Adipocyte (in vitro differentiated cells): ENCODE measurements around the gene TMEM131.

Experiments
- DNase-seq: peaks from one replicate; pipeline ENCODE4 v3.0.0-alpha.2; 2015; ENCODE audit warnings: low read depth
- H3K27me3 ChIP-seq: replicated peaks from 2 replicates; pipeline ENCODE4 v1.7.0; 2013; ENCODE audit warnings: mild to moderate bottlenecking, low read length, moderate library complexity; ENCODE audit not compliant: control insufficient read depth, insufficient read depth
- H3K36me3 ChIP-seq: 2 replicates; pipeline ENCODE4 v1.7.0; 2013; ENCODE audit warnings: low read length, mild to moderate bottlenecking, moderate library complexity; ENCODE audit not compliant: control insufficient read depth, insufficient read depth, severe bottlenecking
- H3K4me1 ChIP-seq: 2 replicates; pipeline ENCODE4 v1.7.0; 2013; ENCODE audit warnings: mild to moderate bottlenecking, low read length, moderate library complexity; ENCODE audit not compliant: control insufficient read depth, insufficient read depth
- H3K4me3 ChIP-seq: 2 replicates; pipeline ENCODE4 v1.7.0; 2013; ENCODE audit warnings: mild to moderate bottlenecking, low read length, moderate library complexity
- H3K9ac ChIP-seq: 2 replicates; pipeline ENCODE4 v1.7.0; 2013; ENCODE audit warnings: mild to moderate bottlenecking, low read length, moderate library complexity
- H3K9me3 ChIP-seq: 2 replicates; pipeline ENCODE4 v1.7.0; 2013; ENCODE audit warnings: mild to moderate bottlenecking, low read length, moderate library complexity; ENCODE audit not compliant: control insufficient read depth

The TMEM131 gene

GRCh38 chr2:98016908-98017670 is 21.3 kb upstream of the TMEM131 start:
- no peak for DNase-seq
- H3K27me3 ChIP-seq, result peaks cover 12% of the 10 kb centered on the region
- H3K4me1 ChIP-seq, result no peaks in the 10 kb centered on the region

GRCh38 chr2:98015671-98016070 is 19.9 kb upstream of the TMEM131 start:
- peaks cover 12% of the 10 kb centered on the region for H3K9me3 ChIP-seq
- H3K36me3 ChIP-seq, result no peaks in the 10 kb centered on the region
- peaks cover 10% of the 10 kb centered on the region for H3K27me3 ChIP-seq
- no peak overlapping the region for H3K9ac ChIP-seq
- H3K4me1 ChIP-seq, result peaks cover 5% of the 10 kb centered on the region
- DNase-seq, result no peak
- H3K4me3 ChIP-seq, result no peak overlapping the region

More at GRCh38 chr2:98016908-98017670, 21.3 kb upstream of the TMEM131 start:
- Histone ChIP-seq H3K36me3 (no peaks in the 10 kb centered on the region), H3K9me3 (peaks cover 15% of the 10 kb centered on the region), H3K9ac (no peak overlapping the region), H3K4me3 (no peak overlapping the region)

GRCh38 chr2:98014379-98014778 is 18.6 kb upstream of the TMEM131 start:
- H3K9me3 ChIP-seq, result no peaks in the 10 kb centered on the region
- H3K4me3 ChIP-seq, result no peak overlapping the region
- H3K4me1 ChIP-seq, result peaks cover 15% of the 10 kb centered on the region
- H3K27me3 ChIP-seq, result peaks cover 5% of the 10 kb centered on the region
- H3K36me3 ChIP-seq, result no peaks in the 10 kb centered on the region
- H3K9ac ChIP-seq, result no peak overlapping the region
- DNase-seq, result no peak

DNA sequence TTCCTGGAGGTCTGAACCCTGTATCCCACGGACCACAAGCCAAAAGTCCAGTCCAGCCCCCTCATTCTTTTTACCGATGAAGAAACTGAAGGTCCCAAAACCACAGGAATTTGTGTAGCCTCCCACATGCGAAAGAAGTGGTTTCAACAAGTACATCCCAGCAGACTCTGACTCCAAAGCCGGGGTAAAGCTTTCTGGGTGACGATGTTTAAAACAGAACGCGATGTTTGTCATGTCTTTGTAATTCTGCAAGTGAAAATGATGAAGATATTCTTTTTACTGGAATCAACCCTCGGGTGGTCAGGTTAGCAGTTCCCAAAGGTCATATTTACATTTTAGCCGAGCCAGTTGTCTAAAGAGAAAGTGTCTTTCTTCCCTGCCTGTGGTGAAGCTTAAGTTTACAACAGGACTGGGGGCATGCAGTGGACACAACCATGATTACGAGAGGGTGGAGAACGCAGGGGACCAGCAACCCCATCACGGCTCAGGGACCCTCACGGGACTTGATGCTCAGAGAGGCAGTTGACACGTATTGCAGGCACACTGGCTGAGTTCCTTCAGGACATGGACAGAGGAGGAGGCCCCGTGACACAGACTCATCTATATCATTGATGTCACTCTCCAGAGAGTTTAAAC is 17.8 kb upstream of the TMEM131 start:
- Histone ChIP-seq H3K4me3 (no peak overlapping the region), H3K27me3 (peaks cover 5% of the 10 kb centered on the region)
- peak; percentile 68 for DNase-seq

GRCh38 chr2:98012561-98012991 is 16.8 kb upstream of the TMEM131 start:
- DNase-seq, result no peak
- H3K27me3 ChIP-seq, result peaks cover 5% of the 10 kb centered on the region
- H3K9me3 ChIP-seq, result no peaks in the 10 kb centered on the region
- no peak overlapping the region for H3K4me3 ChIP-seq
- H3K4me1 ChIP-seq, result peaks cover 15% of the 10 kb centered on the region
- no peak overlapping the region for H3K9ac ChIP-seq
- H3K36me3 ChIP-seq, result no peaks in the 10 kb centered on the region

More for the DNA sequence above, 17.8 kb upstream of the TMEM131 start:
- H3K9me3 ChIP-seq, result no peaks in the 10 kb centered on the region
- H3K4me1 ChIP-seq, result peaks cover 15% of the 10 kb centered on the region
- H3K9ac ChIP-seq, result no peak overlapping the region
- H3K36me3 ChIP-seq, result no peaks in the 10 kb centered on the region

DNA sequence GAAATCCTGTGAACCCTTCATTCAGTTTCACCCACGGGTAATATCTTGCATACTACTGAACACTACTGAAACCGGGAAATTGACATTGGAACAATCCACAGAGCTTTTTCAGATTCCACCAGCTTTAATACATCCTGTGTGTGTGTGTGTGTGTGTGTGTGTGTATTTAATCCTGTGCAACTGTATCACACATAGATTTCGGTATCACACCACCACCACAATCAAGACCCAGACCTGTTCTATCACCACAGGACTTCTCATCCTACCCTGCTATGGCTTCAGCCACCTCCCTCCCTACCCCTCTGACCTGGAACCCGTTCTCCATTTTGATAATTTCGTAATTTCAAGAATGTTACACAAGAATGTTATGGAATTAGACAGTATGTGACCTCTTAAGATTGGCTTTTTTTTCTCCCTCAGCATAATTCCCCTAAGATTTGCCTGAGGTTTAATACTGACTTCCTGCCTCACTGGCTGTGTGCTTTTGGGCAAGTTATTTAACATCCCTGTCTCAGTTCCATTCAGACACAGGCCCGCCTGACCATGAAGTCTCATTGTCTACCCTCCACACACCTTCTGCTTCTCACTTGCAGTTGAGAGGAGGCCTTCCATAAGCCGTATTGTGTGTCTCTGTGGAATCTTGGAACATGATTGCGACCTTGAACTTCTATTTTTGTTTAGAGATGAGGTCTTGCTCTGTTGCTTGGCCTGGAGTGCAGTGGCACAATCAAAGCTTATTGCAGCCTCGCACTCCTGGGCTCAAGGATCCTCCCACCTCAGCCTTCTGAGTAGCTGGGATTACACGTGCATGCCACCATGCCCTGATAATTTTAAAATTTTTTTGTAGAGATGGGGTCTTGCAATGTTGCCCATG is 14.4 kb upstream of the TMEM131 start:
- no peaks in the 10 kb centered on the region for H3K9me3 ChIP-seq
- DNase-seq, result peak; percentile 40
- peaks cover 4% of the 10 kb centered on the region for H3K27me3 ChIP-seq

DNA sequence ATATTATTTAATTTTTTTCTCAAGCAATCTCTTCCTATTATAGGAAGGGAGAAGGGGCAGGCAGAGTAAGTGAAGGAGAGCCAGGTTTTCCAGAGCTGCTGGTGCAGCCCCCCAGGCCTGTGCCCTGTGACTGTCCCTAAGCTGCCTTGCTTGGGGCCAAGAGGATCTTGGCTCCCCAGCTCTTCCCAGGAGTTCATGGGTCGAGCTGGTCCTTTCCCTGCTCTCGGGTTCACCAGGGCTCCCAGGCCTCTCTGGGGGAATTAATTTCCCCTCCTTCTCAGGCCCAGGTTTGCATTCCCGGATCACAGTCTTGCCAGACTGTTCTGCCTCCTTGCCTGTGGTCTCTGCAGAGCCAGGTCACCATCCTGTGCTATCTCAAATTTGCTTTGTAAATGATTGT is 12.7 kb upstream of the TMEM131 start:
- Histone ChIP-seq H3K4me1 (peaks cover 15% of the 10 kb centered on the region), H3K27me3 (no peaks in the 10 kb centered on the region), H3K9me3 (no peaks in the 10 kb centered on the region), H3K4me3 (no peak overlapping the region), H3K9ac (no peak overlapping the region), H3K36me3 (no peaks in the 10 kb centered on the region)
- DNase-seq, result no peak

More for the DNA sequence above, 14.4 kb upstream of the TMEM131 start:
- Histone ChIP-seq H3K4me3 (no peak overlapping the region), H3K4me1 (peaks cover 15% of the 10 kb centered on the region), H3K9ac (no peak overlapping the region), H3K36me3 (no peaks in the 10 kb centered on the region)

DNA sequence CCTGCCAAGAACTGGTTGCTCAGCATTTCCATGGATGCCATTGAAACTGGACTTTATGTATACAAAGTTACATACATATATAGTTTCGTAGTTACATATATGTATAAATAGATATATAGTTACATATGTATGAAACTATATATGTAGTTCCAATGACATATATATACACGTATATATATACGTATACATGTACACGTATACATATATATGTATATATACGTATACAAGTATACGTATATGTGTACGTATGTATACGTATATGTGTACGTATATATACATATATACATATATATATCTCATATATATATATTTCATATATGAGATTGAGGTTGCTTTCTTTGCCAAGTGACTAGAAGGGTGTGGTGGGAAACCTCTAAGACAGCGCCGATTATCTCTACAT is 10.6 kb upstream of the TMEM131 start:
- no peaks in the 10 kb centered on the region for H3K9me3 ChIP-seq
- H3K9ac ChIP-seq, result no peak overlapping the region
- H3K36me3 ChIP-seq, result no peaks in the 10 kb centered on the region
- no peaks in the 10 kb centered on the region for H3K27me3 ChIP-seq
- no peak for DNase-seq
- H3K4me1 ChIP-seq, result peaks cover 15% of the 10 kb centered on the region
- H3K4me3 ChIP-seq, result no peak overlapping the region

GRCh38 chr2:98004613-98005012 is 8.9 kb upstream of the TMEM131 start:
- no peaks in the 10 kb centered on the region for H3K27me3 ChIP-seq
- no peaks in the 10 kb centered on the region for H3K4me1 ChIP-seq
- no peak overlapping the region for H3K9ac ChIP-seq
- no peaks in the 10 kb centered on the region for H3K36me3 ChIP-seq
- no peak for DNase-seq
- H3K9me3 ChIP-seq, result no peaks in the 10 kb centered on the region
- H3K4me3 ChIP-seq, result no peak overlapping the region

DNA sequence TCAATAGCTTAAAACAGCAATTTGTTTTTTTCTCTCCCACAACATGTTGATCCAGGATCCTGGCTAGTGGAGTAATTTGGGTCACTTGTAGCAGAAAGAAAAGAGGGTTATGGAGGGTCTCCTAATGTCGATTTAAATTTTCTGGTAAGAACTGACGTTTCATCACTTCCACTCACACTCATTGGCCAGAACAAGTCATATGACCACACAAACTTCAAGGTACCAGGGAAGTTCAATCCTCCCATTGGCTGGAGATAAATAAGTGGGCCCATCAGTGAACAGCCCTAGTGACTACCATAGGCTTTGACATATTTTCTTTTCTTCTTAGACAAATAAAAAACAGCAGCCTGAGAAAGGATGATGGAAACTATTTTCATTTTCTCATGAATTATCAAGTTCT is 8.3 kb upstream of the TMEM131 start:
- Histone ChIP-seq H3K27me3 (no peaks in the 10 kb centered on the region), H3K4me3 (no peak overlapping the region), H3K9me3 (no peaks in the 10 kb centered on the region), H3K9ac (no peak overlapping the region), H3K36me3 (no peaks in the 10 kb centered on the region), H3K4me1 (no peaks in the 10 kb centered on the region)
- no peak for DNase-seq

DNA sequence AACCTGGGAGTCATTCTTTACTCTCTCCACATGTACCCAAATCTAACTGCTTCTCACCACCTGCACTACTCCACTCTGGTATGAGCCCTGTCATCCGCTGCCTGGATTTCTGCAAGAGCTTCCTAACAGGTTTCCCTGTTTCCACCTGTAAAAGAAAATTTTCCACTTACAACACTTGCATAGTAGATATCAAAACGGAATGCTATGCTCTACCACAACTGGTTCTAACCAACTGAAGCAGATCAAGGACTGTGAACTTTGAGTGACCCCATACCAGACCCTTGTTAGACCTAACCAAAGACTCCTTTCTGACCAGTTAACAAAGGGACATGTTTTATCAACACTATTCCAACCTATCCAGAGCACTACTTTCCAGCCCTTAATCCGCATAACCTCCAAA is 3.8 kb upstream of the TMEM131 start:
- Histone ChIP-seq H3K36me3 (no peaks in the 10 kb centered on the region), H3K4me3 (no peak overlapping the region), H3K9me3 (no peaks in the 10 kb centered on the region), H3K27me3 (no peaks in the 10 kb centered on the region), H3K9ac (no peak overlapping the region), H3K4me1 (peaks cover 5% of the 10 kb centered on the region)
- DNase-seq, result no peak
